ENCODE measurements around the gene UNC93B1.
"Not testable (repeated sequence)": the region's sequence is repeated elsewhere in the genome, so short reads cannot be mapped to it uniquely, and the experiment has no call there.

Gene UNC93B1

DNA sequence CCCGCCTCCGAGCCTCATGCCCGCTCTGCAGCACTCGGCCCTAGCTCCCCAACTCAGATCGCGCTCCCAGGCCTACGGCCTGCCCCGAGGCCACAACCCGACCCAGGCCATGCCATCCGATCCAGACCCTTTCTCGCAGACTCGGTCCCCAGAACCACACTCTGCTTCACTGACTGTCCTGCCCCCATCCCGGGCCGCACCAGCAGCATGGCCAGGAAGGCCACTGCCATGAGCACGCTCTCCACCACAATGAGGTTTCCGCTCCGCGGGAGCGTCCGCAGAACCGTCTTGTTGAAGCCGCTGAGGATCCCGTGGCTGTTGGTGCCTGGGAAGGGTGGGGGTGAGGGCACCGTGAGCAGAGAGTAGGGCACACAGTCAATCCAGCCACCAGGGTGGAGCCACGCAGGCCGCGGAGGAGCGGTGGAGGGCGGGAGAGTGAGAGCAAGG lies 6.4 kb downstream of the UNC93B1 start:
- H3K4me3 ChIP-seq (ENCODE audit: low read length), result no peak overlapping the region
- DNase-seq (ENCODE audit: low read depth), result no peak
- TF ChIP-seq CTCF (conservative IDR thresholded peaks at IDR 0.05; ENCODE audit: low read length), result no peak

DNA sequence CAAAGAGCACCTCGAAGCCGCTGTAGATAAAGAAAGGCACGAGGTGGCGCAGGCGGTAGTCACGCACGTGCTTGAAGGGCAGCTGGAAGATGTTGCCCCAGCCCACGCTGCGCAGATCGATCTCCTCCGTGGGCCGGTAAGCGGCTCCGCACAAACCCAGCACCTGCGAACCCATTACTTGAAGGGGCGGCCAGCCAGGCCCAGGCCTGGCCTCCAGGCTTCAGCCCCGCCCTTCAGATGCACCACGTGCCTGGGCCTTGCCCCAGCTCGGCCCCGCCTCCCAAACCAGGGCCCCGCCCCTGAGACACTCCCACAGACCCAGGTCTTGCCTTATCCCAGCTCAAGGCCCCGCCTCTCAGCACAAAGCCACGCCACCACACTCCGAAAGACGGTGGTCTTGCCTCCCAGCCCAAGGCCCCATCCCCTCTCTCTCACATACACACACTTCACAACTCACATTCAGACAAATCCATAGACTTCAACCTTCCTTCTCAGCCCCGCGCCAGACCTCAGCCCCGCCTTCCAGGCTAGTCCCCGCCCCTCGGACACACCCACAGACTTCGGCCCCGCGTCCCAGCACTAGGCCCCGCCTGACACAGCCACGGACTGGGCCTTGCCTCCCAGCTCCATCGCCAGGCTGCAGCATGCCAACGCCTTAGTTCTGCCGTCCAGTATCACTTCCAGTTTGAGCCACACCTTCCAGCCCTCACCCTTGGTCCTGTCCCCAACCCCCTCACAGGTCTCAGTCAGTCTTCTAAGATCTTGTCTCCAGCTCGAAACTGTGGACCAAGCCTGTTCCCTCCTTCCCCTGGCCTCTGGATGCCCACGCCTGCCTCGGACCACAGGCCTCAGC lies 7.0 kb downstream of the UNC93B1 start:
- peak; percentile 36 for DNase-seq (ENCODE audit: low read depth)
- no peak for TF ChIP-seq CTCF (conservative IDR thresholded peaks at IDR 0.05; ENCODE audit: low read length)
- H3K4me3 ChIP-seq (ENCODE audit: low read length), result no peak overlapping the region

- H3K4me3 ChIP-seq (ENCODE audit: low read length), result no peak overlapping the region
- no peak for DNase-seq (ENCODE audit: low read depth)
- TF ChIP-seq CTCF (conservative IDR thresholded peaks at IDR 0.05; ENCODE audit: low read length), result no peak
Observed at GRCh38 chr11:67996051-67996450, 7.8 kb downstream of the UNC93B1 start.

DNA sequence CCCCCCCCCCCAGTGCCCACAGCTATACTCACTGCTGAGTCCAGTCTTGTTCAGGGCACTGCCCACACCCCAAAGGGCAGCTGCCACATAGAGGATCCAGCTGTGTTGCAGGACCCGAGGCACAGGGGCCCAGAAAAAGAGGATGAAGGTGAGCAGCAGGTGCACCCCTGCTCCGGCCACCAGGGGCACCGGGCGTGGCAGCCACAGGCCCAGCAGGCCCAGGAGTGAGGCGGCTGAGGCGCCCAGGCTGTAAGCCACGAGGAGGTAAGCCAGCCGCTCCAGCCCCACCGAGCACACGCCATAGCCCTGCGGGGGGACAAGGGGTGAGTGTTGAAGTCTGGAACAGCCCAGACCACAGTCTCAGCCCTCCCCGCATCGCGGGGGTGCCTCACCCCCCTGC lies 8.3 kb downstream of the UNC93B1 start:
- H3K4me3 ChIP-seq (ENCODE audit: low read length); DNase-seq (ENCODE audit: low read depth): not testable (repeated sequence)

DNA sequence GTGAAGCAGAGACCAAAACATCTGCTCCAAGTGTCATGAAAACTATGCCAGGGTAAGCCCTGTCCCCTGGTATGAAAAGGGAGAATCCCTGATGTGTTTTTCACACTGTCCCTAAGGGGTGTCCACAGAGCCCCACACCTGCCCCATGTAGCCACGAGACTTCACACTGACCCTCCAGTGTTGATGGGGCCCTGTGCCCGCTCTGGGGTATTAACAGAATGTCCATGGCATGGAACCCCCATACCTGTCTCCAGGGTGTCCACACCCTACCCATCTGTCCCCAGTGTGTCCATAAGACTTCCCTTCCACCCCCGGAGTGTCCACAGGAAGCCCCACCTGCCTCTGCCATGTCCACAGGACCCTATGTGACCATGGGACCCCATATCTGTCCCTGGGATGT lies 8.8 kb downstream of the UNC93B1 start:
- H3K4me3 ChIP-seq (ENCODE audit: low read length); DNase-seq (ENCODE audit: low read depth): not testable (repeated sequence)

DNA sequence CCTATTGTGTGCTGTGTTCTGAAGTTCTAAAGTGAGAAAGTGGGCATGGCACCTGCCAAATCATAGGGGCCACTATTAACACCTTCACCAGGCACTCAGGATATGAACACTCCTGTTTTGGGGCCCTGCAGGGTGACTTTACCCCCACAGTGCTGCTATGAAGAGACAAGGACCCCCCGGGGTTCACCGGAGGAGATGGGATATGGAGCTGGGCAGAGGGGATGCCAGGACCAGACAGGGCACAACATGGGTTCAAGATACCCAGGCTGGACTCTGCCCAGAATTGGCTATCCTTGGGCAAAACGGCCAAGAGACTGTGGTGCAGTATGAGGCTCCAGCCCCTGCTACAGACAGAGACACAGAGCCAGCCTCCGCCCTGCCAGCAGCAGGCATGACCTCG lies 9.5 kb downstream of the UNC93B1 start:
- H3K4me3 ChIP-seq (ENCODE audit: low read length); DNase-seq (ENCODE audit: low read depth): not testable (repeated sequence)

DNA sequence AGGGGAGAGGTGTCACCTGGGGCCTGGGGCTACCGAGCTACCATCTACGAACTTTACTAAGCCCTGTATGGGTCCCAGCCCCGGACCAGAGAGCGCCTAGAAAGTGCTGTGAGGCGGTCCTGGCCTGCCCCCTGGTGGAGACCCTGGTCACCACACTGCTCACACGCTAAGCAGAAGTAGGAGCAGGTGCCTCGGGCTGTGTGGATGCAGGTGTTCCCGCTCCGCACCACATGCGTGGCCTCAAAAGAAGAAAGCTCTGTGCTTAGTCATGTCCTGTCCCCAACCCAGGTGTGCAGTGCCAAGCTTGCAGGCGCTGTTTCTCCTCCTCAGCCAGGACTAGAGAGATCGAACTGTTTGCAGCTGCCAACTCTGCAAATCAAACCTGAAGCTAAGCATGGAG lies 10.1 kb downstream of the UNC93B1 start:
- not testable (repeated sequence) for DNase-seq (ENCODE audit: low read depth)
- peak; percentile 45 for TF ChIP-seq CTCF (conservative IDR thresholded peaks at IDR 0.05; ENCODE audit: low read length)

DNA sequence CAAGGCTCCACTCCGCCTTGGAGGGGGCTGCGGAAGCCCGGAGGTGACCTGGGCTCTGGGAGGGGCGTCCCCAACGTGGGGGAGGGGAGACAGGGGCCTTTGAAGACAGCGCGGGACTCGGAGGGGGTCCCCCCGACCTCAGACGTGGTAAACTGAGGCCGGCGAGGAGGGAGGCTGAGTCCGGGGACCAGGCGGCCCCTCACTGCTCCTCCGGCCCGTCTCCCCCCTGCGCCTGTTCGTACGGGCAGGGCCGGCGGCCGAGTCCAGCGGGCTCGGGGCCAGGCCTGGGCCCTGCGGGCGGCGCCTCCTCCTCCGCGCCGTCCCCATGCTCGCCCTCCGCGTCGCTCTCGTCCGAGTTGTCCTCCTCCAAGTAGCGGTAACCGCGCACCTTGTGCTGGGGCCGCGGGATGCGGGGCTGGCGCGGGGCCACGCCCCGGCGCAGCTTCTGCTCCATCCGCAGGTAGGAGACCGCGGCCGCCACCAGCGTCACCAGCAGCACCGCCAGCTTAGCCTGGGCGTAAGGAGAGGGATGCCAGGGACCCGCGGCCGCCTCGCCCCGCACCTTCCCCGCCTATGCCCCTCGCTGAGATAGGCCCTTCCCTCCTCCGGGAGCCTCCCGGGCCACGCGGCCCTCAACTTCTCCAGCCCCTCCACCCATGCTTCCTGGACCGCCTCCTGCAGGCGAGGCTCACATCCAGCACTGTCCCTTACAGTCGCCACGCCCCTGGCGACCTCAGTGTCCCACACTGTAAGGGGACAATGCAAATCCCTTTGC lies 12.4 kb downstream of the UNC93B1 start:
- not testable (repeated sequence) for DNase-seq (ENCODE audit: low read depth); H3K4me3 ChIP-seq (ENCODE audit: low read length)

More for the DNA sequence above, 10.1 kb downstream of the UNC93B1 start:
- not testable (repeated sequence) for H3K4me3 ChIP-seq (ENCODE audit: low read length)

DNA sequence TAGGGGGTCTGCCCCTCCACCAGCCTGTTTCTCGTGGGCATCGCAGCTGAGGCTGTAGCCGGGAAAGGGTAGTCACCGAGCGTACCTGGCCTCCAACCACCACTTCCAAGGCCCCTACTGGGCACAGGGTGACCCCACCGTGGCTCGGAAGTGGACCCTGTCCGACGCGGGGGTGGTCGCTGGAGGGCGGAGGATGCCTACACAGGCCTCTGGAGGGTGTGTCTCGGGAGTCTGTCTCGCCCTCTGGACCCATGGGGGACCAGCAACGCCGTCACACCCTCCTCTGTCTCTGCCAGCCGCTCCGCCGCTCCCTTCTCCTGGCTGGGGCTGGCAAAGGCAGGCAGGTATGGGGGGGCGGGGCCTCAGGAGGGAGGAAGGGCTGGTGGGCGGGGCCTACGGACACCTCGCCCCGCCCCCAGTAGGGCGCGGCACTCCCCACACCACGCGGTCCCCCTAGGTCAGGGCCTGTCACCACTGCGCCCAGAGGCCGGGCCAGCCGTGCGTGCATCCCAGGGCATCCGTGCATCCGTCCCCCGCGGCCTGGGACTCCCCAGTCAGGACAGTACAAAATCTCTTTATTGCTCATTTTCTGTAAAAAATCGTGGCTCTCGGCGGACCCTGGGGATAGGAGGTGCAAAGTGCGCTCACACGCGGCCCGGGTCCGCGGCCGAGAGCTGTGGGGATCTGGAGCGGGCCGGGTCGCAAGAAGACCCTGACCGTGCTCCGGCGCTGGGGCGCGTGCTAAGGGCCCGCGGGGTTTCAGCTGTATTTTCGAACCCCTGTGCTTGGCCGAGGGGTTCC lies 13.2 kb downstream of the UNC93B1 start:
- not testable (repeated sequence) for H3K4me3 ChIP-seq (ENCODE audit: low read length); DNase-seq (ENCODE audit: low read depth)

- not testable (repeated sequence) for DNase-seq (ENCODE audit: low read depth); H3K4me3 ChIP-seq (ENCODE audit: low read length)
Observed at GRCh38 chr11:67985302-67985701, 18.6 kb downstream of the UNC93B1 start.
